Measurements from ENCODE around the gene THSD7B. TPM values are rescaled to one million over a fixed set of nuclear protein-coding genes. Genes with fewer than 3 reads are reported as not detected.

The THSD7B gene
- total and polyA plus RNA-seq, 10 of the 15 experiments (the other 5 are each of a cell fraction or from before 2014, with no cell fraction given) = 0.03 to 0.56 (median 0.28) TPM

GRCh38 chr2:137381731-137382130 is 616.4 kb downstream of the THSD7B start:
- DNase-seq (ENCODE audit: low read depth, low spot score) (no peak), FAIRE-seq (no peak), ATAC-seq (no peak)
- in situ Hi-C loops (cut with MboI) (no loop called here), intact Hi-C loops (cut with micrococcal nuclease; ENCODE audit: unreplicated experiment) (no loop called here)
- H2AFZ ChIP-seq (ENCODE audit: control insufficient read depth, low read depth, low read length) = no peak overlapping the region
- TF ChIP-seq YY1 (IDR thresholded peaks at IDR 0.05; ENCODE audit: low read depth, low read length) = no peak
- no peak for TF ChIP-seq TCF7 (IDR thresholded peaks at IDR 0.05; ENCODE audit: borderline replicate concordance)
- no peak for TF ChIP-seq ELK1 (IDR thresholded peaks at IDR 0.05; ENCODE audit: low read depth, low read length)
- no peak for TF ChIP-seq HSF1 (IDR thresholded peaks at IDR 0.05; ENCODE audit: low read depth, low read length)
- TF ChIP-seq CEBPZ (IDR thresholded peaks at IDR 0.05; ENCODE audit: low read depth, low read length) = no peak
- no peak for TF ChIP-seq KLF5 (IDR thresholded peaks at IDR 0.05; ENCODE audit: partially characterized antibody)
- TF ChIP-seq SMC3 (IDR thresholded peaks at IDR 0.05; ENCODE audit: borderline replicate concordance, low read length) = no peak
- no peak for TF ChIP-seq ZBED1 (IDR thresholded peaks at IDR 0.05; ENCODE audit: borderline replicate concordance)
- no peak for TF ChIP-seq IRF3 (IDR thresholded peaks at IDR 0.05)
- TF ChIP-seq SMAD1 (IDR thresholded peaks at IDR 0.05; ENCODE audit: low read depth, partially characterized antibody) = no peak
- TF ChIP-seq TBL1XR1 (IDR thresholded peaks at IDR 0.05; ENCODE audit: low read depth, low read length) = no peak
- no peak for TF ChIP-seq ATF7 (IDR thresholded peaks at IDR 0.05; ENCODE audit: low read depth)
- H3K36me3 ChIP-seq (ENCODE audit: control insufficient read depth in 2 of 2, insufficient read depth in 2 of 2, low read length in 1 of 2) = no peaks in the 10 kb centered on the region
- CTCF ChIA-PET = no interaction called here
- no TSS peak for BruUV-seq (replicated peaks)
- no peaks in the 10 kb centered on the region for H3K4me1 ChIP-seq (ENCODE audit: control insufficient read depth, insufficient read depth, low read length)
- H3K4me3 ChIP-seq = no peak overlapping the region
- RAD21 ChIA-PET (ENCODE audit: unreplicated experiment) = no interaction called here
- H3K27ac ChIP-seq (ENCODE audit: control insufficient read depth, insufficient read depth) = no peak overlapping the region
- H4K20me1 ChIP-seq (ENCODE audit: control insufficient read depth, insufficient read depth) = no peaks in the 10 kb centered on the region
- POLR2A ChIA-PET = no interaction called here
- SMC1A ChIA-PET (ENCODE audit: uncharacterized antibody, unreplicated experiment) = no interaction called here
- H3K4me2 ChIP-seq (ENCODE audit: control insufficient read depth, insufficient read depth) = no peak overlapping the region
- H3K9me3 ChIP-seq (replicated peaks; ENCODE audit: control insufficient read depth, insufficient read depth, low read length) = no peaks in the 10 kb centered on the region
- WGBS (ENCODE audit: insufficient coverage, insufficient replicate concordance, low lambda C conversion rate, missing lambda C conversion rate) = 26% methylated on average over 8 of the region's 8 CpGs
- no peaks in the 10 kb centered on the region for H3K27me3 ChIP-seq (replicated peaks in 1 of 2; ENCODE audit: control insufficient read depth in 2 of 2, insufficient read depth in 2 of 2, low read length in 1 of 2)
- no peaks in the 10 kb centered on the region for H3K79me2 ChIP-seq (ENCODE audit: control insufficient read depth, insufficient read depth, low read length)
- H3K9ac ChIP-seq (ENCODE audit: control insufficient read depth, insufficient read depth, low read length) = no peak overlapping the region
